CD4-positive, alpha-beta T cell treated with Interleukin-6 for 4 hours (primary cell): ENCODE results near the gene SFXN2.
"Not testable (repeated sequence)": the region's sequence is repeated elsewhere in the genome, so short reads cannot be mapped to it uniquely, and the experiment has no call there.

ENCODE experiments used
- DNase-seq: peaks from one replicate; pipeline ENCODE4 v3.0.0-alpha.2; 2020; ENCODE audit warnings: mixed read lengths

Gene SFXN2

GRCh38 chr10:102682416-102682815, 32.0 kb upstream of the SFXN2 start:
- DNase-seq, result peak; percentile 63

- no peak for DNase-seq
Observed at GRCh38 chr10:102682981-102683380, 31.5 kb upstream of the SFXN2 start.

GRCh38 chr10:102683736-102684135, 30.7 kb upstream of the SFXN2 start:
- DNase-seq, result no peak

- no peak for DNase-seq
Observed at GRCh38 chr10:102691285-102692066, 23.0 kb upstream of the SFXN2 start.

GRCh38 chr10:102695401-102695800, 19.0 kb upstream of the SFXN2 start:
- not testable (repeated sequence) for DNase-seq

- DNase-seq, result no peak
Observed at GRCh38 chr10:102696736-102697135, 17.7 kb upstream of the SFXN2 start.

- DNase-seq, result no peak
Observed at GRCh38 chr10:102698894-102699293, 15.5 kb upstream of the SFXN2 start.

- DNase-seq, result no peak
Observed at GRCh38 chr10:102701272-102701671, 13.2 kb upstream of the SFXN2 start.

- no peak for DNase-seq
Observed at GRCh38 chr10:102701796-102702195, 12.6 kb upstream of the SFXN2 start.

GRCh38 chr10:102702742-102703141, 11.7 kb upstream of the SFXN2 start:
- no peak for DNase-seq

- no peak for DNase-seq
Observed at GRCh38 chr10:102704915-102705314, 9.5 kb upstream of the SFXN2 start.

GRCh38 chr10:102705531-102705930, 8.9 kb upstream of the SFXN2 start:
- no peak for DNase-seq

- no peak for DNase-seq
Observed at GRCh38 chr10:102710609-102711008, 3.8 kb upstream of the SFXN2 start.

- no peak for DNase-seq
Observed at GRCh38 chr10:102712089-102712488, 2.3 kb upstream of the SFXN2 start.

GRCh38 chr10:102712843-102713538, 1.4 kb upstream of the SFXN2 start:
- no peak for DNase-seq

GRCh38 chr10:102713539-102713813, 960 bp upstream of the SFXN2 start:
- no peak for DNase-seq

- DNase-seq, result peak; percentile 97
Observed at GRCh38 chr10:102713814-102714620, 419 bp upstream of the SFXN2 start, which contains the start of gene ARL3. Gene ARL3, minus strand, starts transcription at chr10:102714397. Its CDS starts 122 bp downstream, at chr10:102714275.

- DNase-seq, result no peak
Observed at GRCh38 chr10:102715880-102716279, 1.4 kb downstream of the SFXN2 start.

- DNase-seq, result not testable (repeated sequence)
Observed at GRCh38 chr10:102716900-102717565, 2.6 kb downstream of the SFXN2 start.

- no peak for DNase-seq
Observed at GRCh38 chr10:102718220-102718619, 3.8 kb downstream of the SFXN2 start.

- no peak for DNase-seq
Observed at GRCh38 chr10:102720337-102720736, 5.9 kb downstream of the SFXN2 start.

- no peak for DNase-seq
Observed at GRCh38 chr10:102720775-102721301, 6.4 kb downstream of the SFXN2 start.

- no peak for DNase-seq
Observed at GRCh38 chr10:102721954-102722353, 7.5 kb downstream of the SFXN2 start.
